Left hindlimb (tissue), 1 donor: ENCODE results near the gene CDIP1.

Experiments
- DNase-seq: peaks from one replicate; pipeline ENCODE4 v3.0.0-alpha.2; 2018

The CDIP1 gene

GRCh38 chr16:4537376-4538343 lies 913 bp downstream of the CDIP1 start:
- DNase-seq, result no peak

- DNase-seq, result no peak
Observed at GRCh38 chr16:4536391-4537106, 2.0 kb downstream of the CDIP1 start.

- DNase-seq, result no peak
Observed at GRCh38 chr16:4535627-4536108, 2.9 kb downstream of the CDIP1 start.

GRCh38 chr16:4534151-4534790 lies 4.3 kb downstream of the CDIP1 start:
- no peak for DNase-seq

- no peak for DNase-seq
Observed at GRCh38 chr16:4533490-4533889, 5.1 kb downstream of the CDIP1 start.

- no peak for DNase-seq
Observed at GRCh38 chr16:4532238-4532637, 6.3 kb downstream of the CDIP1 start.

- DNase-seq, result no peak
Observed at GRCh38 chr16:4531811-4532210, 6.8 kb downstream of the CDIP1 start.

GRCh38 chr16:4529085-4530060 lies 9.2 kb downstream of the CDIP1 start:
- no peak for DNase-seq

GRCh38 chr16:4525634-4526277 lies 12.8 kb downstream of the CDIP1 start:
- no peak for DNase-seq

GRCh38 chr16:4525069-4525468 lies 13.5 kb downstream of the CDIP1 start:
- no peak for DNase-seq

GRCh38 chr16:4524571-4524970 lies 14.0 kb downstream of the CDIP1 start:
- DNase-seq, result no peak

GRCh38 chr16:4523686-4524085 lies 14.9 kb downstream of the CDIP1 start:
- no peak for DNase-seq

- DNase-seq, result peak; percentile 63
Observed at GRCh38 chr16:4522051-4522581, 16.5 kb downstream of the CDIP1 start.

GRCh38 chr16:4520913-4521312 lies 17.7 kb downstream of the CDIP1 start:
- DNase-seq, result no peak

- DNase-seq, result no peak
Observed at GRCh38 chr16:4519274-4520058, 19.1 kb downstream of the CDIP1 start.

- DNase-seq, result no peak
Observed at GRCh38 chr16:4517812-4518680, 20.5 kb downstream of the CDIP1 start.

- DNase-seq, result no peak
Observed at GRCh38 chr16:4515611-4516233, 22.9 kb downstream of the CDIP1 start.

- DNase-seq, result no peak
Observed at GRCh38 chr16:4514606-4515005, 24.0 kb downstream of the CDIP1 start.

- DNase-seq, result no peak
Observed at GRCh38 chr16:4513881-4514280, 24.7 kb downstream of the CDIP1 start.
